Epithelial cell of esophagus (primary cell): ENCODE results near the gene NCOA1.

ENCODE experiments used
- DNase-seq: peaks from one replicate; pipeline ENCODE4 v3.0.0; 2010; ENCODE audit warnings: low read depth
- H3K4me3 ChIP-seq: 2 replicates; pipeline ENCODE4 v1.5.1; 2011; ENCODE audit warnings: mild to moderate bottlenecking, low read length, control low read depth
- CTCF ChIP-seq: IDR thresholded peaks from 2 replicates; pipeline ENCODE4 v1.5.1; 2011; ENCODE audit warnings: low read depth, mild to moderate bottlenecking, low read length, control low read depth, inconsistent platforms; ENCODE audit not compliant: insufficient read depth; ENCODE audit errors: missing control alignments

NCOA1 gene

GRCh38 chr2:24626131-24626530, 135.1 kb downstream of the NCOA1 start:
- DNase-seq, result peak; percentile 5
- no peak for TF ChIP-seq CTCF
- no peak overlapping the region for H3K4me3 ChIP-seq

- no peak for TF ChIP-seq CTCF
These were observed 137.7 kb downstream of the NCOA1 start for GRCh38 chr2:24628746-24629145.

GRCh38 chr2:24632172-24632571, 141.1 kb downstream of the NCOA1 start:
- no peak for DNase-seq
- H3K4me3 ChIP-seq, result no peak overlapping the region
- TF ChIP-seq CTCF, result no peak

More at GRCh38 chr2:24628746-24629145, 137.7 kb downstream of the NCOA1 start:
- no peak for DNase-seq
- H3K4me3 ChIP-seq, result no peak overlapping the region

- H3K4me3 ChIP-seq, result no peak overlapping the region
- DNase-seq, result peak; percentile 3
- no peak for TF ChIP-seq CTCF
These were observed 144.1 kb downstream of the NCOA1 start for GRCh38 chr2:24635181-24635580.

GRCh38 chr2:24638568-24638967, 147.5 kb downstream of the NCOA1 start:
- no peak overlapping the region for H3K4me3 ChIP-seq
- no peak for TF ChIP-seq CTCF
- DNase-seq, result no peak

- no peak for TF ChIP-seq CTCF
These were observed 151.3 kb downstream of the NCOA1 start for GRCh38 chr2:24642351-24642750.

GRCh38 chr2:24643051-24643450, 152.0 kb downstream of the NCOA1 start:
- DNase-seq, result no peak
- no peak for TF ChIP-seq CTCF
- H3K4me3 ChIP-seq, result no peak overlapping the region

More at GRCh38 chr2:24642351-24642750, 151.3 kb downstream of the NCOA1 start:
- no peak overlapping the region for H3K4me3 ChIP-seq
- no peak for DNase-seq
